GM19467 (cell line): ENCODE data around the gene PTPRS.
"Not testable (repeated sequence)": the region's sequence is repeated elsewhere in the genome, so short reads cannot be mapped to it uniquely, and the experiment has no call there.

ENCODE experiments used
- ATAC-seq: cut with Tn5 transposase; IDR thresholded peaks from one replicate; pipeline ENCODE4 v1.9.1; 2021; ENCODE audit warnings: mild to moderate bottlenecking, moderate library complexity; ENCODE audit not compliant: unreplicated experiment

The PTPRS gene

GRCh38 chr19:5334366-5334739 lies 6.3 kb downstream of the PTPRS start:
- no peak for ATAC-seq

- ATAC-seq: no peak
Measured at GRCh38 chr19:5333581-5334365, 6.8 kb downstream of the PTPRS start.

- no peak for ATAC-seq
Measured at GRCh38 chr19:5332501-5332900, 8.1 kb downstream of the PTPRS start.

GRCh38 chr19:5331790-5332189 lies 8.8 kb downstream of the PTPRS start:
- no peak for ATAC-seq

- ATAC-seq: no peak
Measured at GRCh38 chr19:5330307-5330720, 10.3 kb downstream of the PTPRS start.

GRCh38 chr19:5329141-5329540 lies 11.5 kb downstream of the PTPRS start:
- no peak for ATAC-seq

GRCh38 chr19:5328407-5328806 lies 12.2 kb downstream of the PTPRS start:
- not testable (repeated sequence) for ATAC-seq

- ATAC-seq: no peak
Measured at GRCh38 chr19:5326986-5327623, 13.5 kb downstream of the PTPRS start.

GRCh38 chr19:5326545-5326944 lies 14.1 kb downstream of the PTPRS start:
- no peak for ATAC-seq

- ATAC-seq: no peak
Measured at GRCh38 chr19:5324947-5325346, 15.7 kb downstream of the PTPRS start.

GRCh38 chr19:5323475-5323811 lies 17.2 kb downstream of the PTPRS start:
- ATAC-seq: no peak

- peak; percentile 38 for ATAC-seq
Measured at GRCh38 chr19:5321851-5322681, 18.5 kb downstream of the PTPRS start.

GRCh38 chr19:5321066-5321642 lies 19.5 kb downstream of the PTPRS start:
- ATAC-seq: no peak

- ATAC-seq: no peak
Measured at GRCh38 chr19:5319516-5319915, 21.1 kb downstream of the PTPRS start.

- ATAC-seq: no peak
Measured at GRCh38 chr19:5318306-5318705, 22.3 kb downstream of the PTPRS start.

- ATAC-seq: no peak
Measured at GRCh38 chr19:5317321-5317720, 23.3 kb downstream of the PTPRS start.

GRCh38 chr19:5316138-5316537 lies 24.5 kb downstream of the PTPRS start:
- ATAC-seq: no peak

GRCh38 chr19:5314907-5315298 lies 25.7 kb downstream of the PTPRS start:
- ATAC-seq: no peak

- no peak for ATAC-seq
Measured at GRCh38 chr19:5314012-5314906, 26.4 kb downstream of the PTPRS start.

GRCh38 chr19:5313307-5313706 lies 27.3 kb downstream of the PTPRS start:
- ATAC-seq: no peak
